Measurements from ENCODE around the gene TRPC4. TPM values are rescaled to one million over a fixed set of nuclear protein-coding genes. Genes with fewer than 3 reads are reported as not detected.

Gene TRPC4
- total and polyA plus RNA-seq, 2 donors (not counting 1 experiment from before 2014, with no cell fraction given) = 1.7 to 30.7 TPM

- Histone ChIP-seq H3K36me3 (ENCODE audit: control insufficient read depth, insufficient read depth, low read length) (no peaks in the 10 kb centered on the region), H3K79me2 (ENCODE audit: control insufficient read depth, insufficient read depth, low read length) (no peaks in the 10 kb centered on the region), H3K27ac (ENCODE audit: insufficient read depth, low read length) (no peak overlapping the region), H3K9me3 (ENCODE audit: control insufficient read depth, insufficient read depth, low read depth, low read length) (no peaks in the 10 kb centered on the region), H4K20me1 (ENCODE audit: control insufficient read depth, extremely low read depth, insufficient read depth, low read length) (no peaks in the 10 kb centered on the region), H3K4me1 (ENCODE audit: control insufficient read depth, extremely low read depth, insufficient read depth, low read length) (peaks cover 3% of the 10 kb centered on the region), H3K9ac (ENCODE audit: insufficient read depth, low read length) (no peak overlapping the region), H3K4me3 (replicated peaks in 1 of 4; ENCODE audit: control extremely low read depth in 1 of 4, insufficient read depth in 1 of 4, low read depth in 3 of 4, low read length in 4 of 4) (no peak overlapping the region), H2AFZ (ENCODE audit: low read length) (no peak overlapping the region), H3K27me3 (ENCODE audit: control insufficient read depth, insufficient read depth, low read length) (no peaks in the 10 kb centered on the region), H3K4me2 (ENCODE audit: extremely low read depth, insufficient read depth, low read length) (no peak overlapping the region)
- DNase-seq (ENCODE audit: low read depth in 2 of 2) = peak in 1 of 2 donors; percentile 35
- TF ChIP-seq EZH2 (IDR thresholded peaks at IDR 0.05; ENCODE audit: low read length, missing control alignments) (no peak), CTCF (conservative IDR thresholded peaks at IDR 0.05 in 1 of 2, IDR thresholded peaks at IDR 0.05 in 1 of 2; ENCODE audit: low read depth in 1 of 2, low read length in 2 of 2) (no peak)
Observed at GRCh38 chr13:37795326-37795725, 74.2 kb downstream of the TRPC4 start.

- H3K27me3 ChIP-seq (ENCODE audit: control insufficient read depth, insufficient read depth, low read length) = no peaks in the 10 kb centered on the region
- H3K27ac ChIP-seq (ENCODE audit: insufficient read depth, low read length) = no peak overlapping the region
- H4K20me1 ChIP-seq (ENCODE audit: control insufficient read depth, extremely low read depth, insufficient read depth, low read length) = no peaks in the 10 kb centered on the region
- no peaks in the 10 kb centered on the region for H3K9me3 ChIP-seq (ENCODE audit: control insufficient read depth, insufficient read depth, low read depth, low read length)
- H2AFZ ChIP-seq (ENCODE audit: low read length) = no peak overlapping the region
- no peak for TF ChIP-seq CTCF (conservative IDR thresholded peaks at IDR 0.05 in 1 of 2, IDR thresholded peaks at IDR 0.05 in 1 of 2; ENCODE audit: low read depth in 1 of 2, low read length in 2 of 2)
- TF ChIP-seq EZH2 (IDR thresholded peaks at IDR 0.05; ENCODE audit: low read length, missing control alignments) = no peak
- peaks cover 3% of the 10 kb centered on the region for H3K4me1 ChIP-seq (ENCODE audit: control insufficient read depth, extremely low read depth, insufficient read depth, low read length)
- H3K4me2 ChIP-seq (ENCODE audit: extremely low read depth, insufficient read depth, low read length) = no peak overlapping the region
- no peak overlapping the region for H3K4me3 ChIP-seq (replicated peaks in 1 of 4; ENCODE audit: control extremely low read depth in 1 of 4, insufficient read depth in 1 of 4, low read depth in 3 of 4, low read length in 4 of 4)
- no peak overlapping the region for H3K9ac ChIP-seq (ENCODE audit: insufficient read depth, low read length)
- no peaks in the 10 kb centered on the region for H3K36me3 ChIP-seq (ENCODE audit: control insufficient read depth, insufficient read depth, low read length)
- DNase-seq (ENCODE audit: low read depth in 2 of 2) = peak in 1 of 2 donors; percentile 71
- H3K79me2 ChIP-seq (ENCODE audit: control insufficient read depth, insufficient read depth, low read length) = no peaks in the 10 kb centered on the region
Observed at GRCh38 chr13:37791699-37792098, 77.9 kb downstream of the TRPC4 start.

GRCh38 chr13:37788346-37788745, 81.2 kb downstream of the TRPC4 start:
- Histone ChIP-seq H3K4me1 (ENCODE audit: control insufficient read depth, extremely low read depth, insufficient read depth, low read length) (no peaks in the 10 kb centered on the region), H3K27ac (ENCODE audit: insufficient read depth, low read length) (no peak overlapping the region), H3K79me2 (ENCODE audit: control insufficient read depth, insufficient read depth, low read length) (no peaks in the 10 kb centered on the region), H3K4me2 (ENCODE audit: extremely low read depth, insufficient read depth, low read length) (no peak overlapping the region), H3K9ac (ENCODE audit: insufficient read depth, low read length) (no peak overlapping the region), H3K27me3 (ENCODE audit: control insufficient read depth, insufficient read depth, low read length) (no peaks in the 10 kb centered on the region), H3K4me3 (replicated peaks in 1 of 4; ENCODE audit: control extremely low read depth in 1 of 4, insufficient read depth in 1 of 4, low read depth in 3 of 4, low read length in 4 of 4) (no peak overlapping the region), H2AFZ (ENCODE audit: low read length) (no peak overlapping the region), H3K36me3 (ENCODE audit: control insufficient read depth, insufficient read depth, low read length) (no peaks in the 10 kb centered on the region), H3K9me3 (ENCODE audit: control insufficient read depth, insufficient read depth, low read depth, low read length) (no peaks in the 10 kb centered on the region), H4K20me1 (ENCODE audit: control insufficient read depth, extremely low read depth, insufficient read depth, low read length) (no peaks in the 10 kb centered on the region)
- TF ChIP-seq CTCF (conservative IDR thresholded peaks at IDR 0.05 in 1 of 2, IDR thresholded peaks at IDR 0.05 in 1 of 2; ENCODE audit: low read depth in 1 of 2, low read length in 2 of 2) = no peak
- no peak for TF ChIP-seq EZH2 (IDR thresholded peaks at IDR 0.05; ENCODE audit: low read length, missing control alignments)
- no peak for DNase-seq (ENCODE audit: low read depth in 2 of 2)

All from fibroblast of lung (primary cell).